Muscle layer of duodenum (tissue), 2 donors: ENCODE measurements around the gene MRPL49.
A peak's percentile ranks its signal among the peaks of the same experiment; 100 is the strongest.

ENCODE experiments used
- H3K27ac ChIP-seq: one replicate; pipeline ENCODE4 v1.7.0; 2013; ENCODE audit warnings: mild to moderate bottlenecking, low read length
- H3K27me3 ChIP-seq: one replicate; pipeline ENCODE4 v1.7.0; 2013; ENCODE audit warnings: low read depth, mild to moderate bottlenecking, control low read depth, low read length
- H3K36me3 ChIP-seq, 2 donors: one replicate each; pipeline ENCODE4 v1.7.0; 2013; ENCODE audit warnings: low read length in 2 of 2, control low read depth in 1 of 2, mild to moderate bottlenecking in 1 of 2; ENCODE audit not compliant: insufficient read depth in 2 of 2, control insufficient read depth in 1 of 2
- H3K4me1 ChIP-seq, 2 donors: one replicate each; pipeline ENCODE4 v1.7.0; 2013; ENCODE audit warnings: low read length in 2 of 2, mild to moderate bottlenecking in 2 of 2, control low read depth in 1 of 2, moderate library complexity in 1 of 2; ENCODE audit not compliant: insufficient read depth in 2 of 2, control insufficient read depth in 1 of 2
- H3K4me3 ChIP-seq, 2 donors: one replicate each; pipeline ENCODE4 v1.7.0; 2013; ENCODE audit warnings: low read length in 2 of 2, low read depth in 1 of 2, mild to moderate bottlenecking in 1 of 2
- H3K9me3 ChIP-seq, 2 donors: one replicate each; pipeline ENCODE4 v1.7.0; 2013; ENCODE audit warnings: low read length in 2 of 2, control low read depth in 1 of 2, mild to moderate bottlenecking in 1 of 2; ENCODE audit not compliant: control insufficient read depth in 1 of 2
- donor health status: healthy.

MRPL49 gene

GRCh38 chr11:65087216-65087615 lies 34.9 kb upstream of the MRPL49 start:
- H3K36me3 ChIP-seq, result peaks cover 10 to 49% of the 10 kb centered on the region in 2 donors

DNA sequence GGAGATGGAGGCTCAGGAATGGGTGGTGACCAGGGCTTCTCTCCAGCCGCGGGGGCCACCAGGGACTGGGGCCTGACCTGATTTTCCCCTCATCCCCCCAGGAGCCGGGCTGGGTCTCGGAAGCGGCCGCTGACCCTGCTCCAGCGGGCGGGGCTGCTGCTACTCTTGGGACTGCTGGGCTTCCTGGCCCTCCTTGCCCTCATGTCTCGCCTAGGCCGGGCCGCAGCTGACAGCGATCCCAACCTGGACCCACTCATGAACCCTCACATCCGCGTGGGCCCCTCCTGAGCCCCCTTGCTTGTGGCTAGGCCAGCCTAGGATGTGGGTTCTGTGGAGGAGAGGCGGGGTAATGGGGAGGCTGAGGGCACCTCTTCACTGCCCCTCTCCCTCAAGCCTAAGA lies 34.3 kb upstream of the MRPL49 start:
- Histone ChIP-seq H3K9me3 (no peaks in the 10 kb centered on the region), H3K4me1 (peaks cover 11 to 19% of the 10 kb centered on the region in 2 donors), H3K36me3 (peaks cover 10 to 49% of the 10 kb centered on the region in 2 donors), H3K27me3 (no peaks in the 10 kb centered on the region), H3K27ac (no peak overlapping the region), H3K4me3 (no peak overlapping the region)

More at GRCh38 chr11:65087216-65087615, 34.9 kb upstream of the MRPL49 start:
- no peak overlapping the region for H3K27ac ChIP-seq
- no peaks in the 10 kb centered on the region for H3K27me3 ChIP-seq
- H3K4me1 ChIP-seq, result peaks cover 11 to 19% of the 10 kb centered on the region in 2 donors
- H3K4me3 ChIP-seq, result no peak overlapping the region
- H3K9me3 ChIP-seq, result no peaks in the 10 kb centered on the region

GRCh38 chr11:65089621-65090020 lies 32.5 kb upstream of the MRPL49 start:
- Histone ChIP-seq H3K9me3 (no peaks in the 10 kb centered on the region), H3K4me3 (no peak overlapping the region), H3K36me3 (peaks cover 10 to 49% of the 10 kb centered on the region in 2 donors), H3K27me3 (no peaks in the 10 kb centered on the region), H3K4me1 (peaks cover 5 to 11% of the 10 kb centered on the region in 2 donors), H3K27ac (no peak overlapping the region)

DNA sequence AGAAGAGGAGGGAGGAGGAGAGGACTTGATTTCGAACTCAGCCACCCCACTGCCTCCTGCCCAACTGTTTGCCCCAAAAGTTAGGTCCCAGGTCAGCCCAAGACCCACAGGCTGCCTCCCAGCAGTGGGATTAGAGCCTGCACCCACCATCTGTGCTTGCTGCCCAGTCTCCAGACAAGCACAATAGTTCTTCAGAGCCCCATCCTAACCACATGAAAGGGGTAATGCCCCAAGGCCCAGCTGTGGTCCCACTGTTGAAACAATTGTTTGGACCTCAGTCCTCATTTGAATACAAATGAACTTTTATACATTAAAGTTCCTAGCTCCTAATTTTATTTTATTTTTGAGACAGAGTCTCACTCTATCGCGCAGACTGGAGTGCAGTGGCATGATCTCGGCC lies 31.5 kb upstream of the MRPL49 start:
- H3K4me1 ChIP-seq, result peaks cover 0 to 3% of the 10 kb centered on the region in 2 donors
- no peaks in the 10 kb centered on the region for H3K27me3 ChIP-seq
- no peak overlapping the region for H3K27ac ChIP-seq

DNA sequence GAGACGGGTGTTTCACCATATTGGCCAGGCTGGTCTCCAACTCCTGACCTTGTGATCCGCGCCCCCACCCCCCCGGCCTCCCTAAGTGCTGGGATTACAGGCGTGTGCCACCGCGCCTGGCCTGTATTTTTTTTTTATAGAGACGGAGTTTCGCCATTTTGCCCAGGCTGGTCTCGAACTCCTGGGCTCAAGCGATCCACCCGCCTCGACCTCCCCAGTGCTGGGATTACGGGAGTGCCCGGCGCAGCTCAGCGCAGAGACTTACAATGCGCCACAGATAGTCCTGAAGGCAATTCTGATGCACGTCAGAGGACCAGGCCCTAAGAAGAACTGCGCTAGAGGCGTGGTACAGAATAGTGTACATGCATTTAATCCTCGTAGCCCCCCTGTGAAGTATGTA lies 26.7 kb upstream of the MRPL49 start:
- H3K36me3 ChIP-seq, result peaks cover 4 to 5% of the 10 kb centered on the region in 2 donors
- no peaks in the 10 kb centered on the region for H3K9me3 ChIP-seq
- peaks cover 5 to 13% of the 10 kb centered on the region in 2 donors for H3K4me1 ChIP-seq
- H3K27me3 ChIP-seq, result no peaks in the 10 kb centered on the region
- peak overlapping the region; percentile 80 for H3K27ac ChIP-seq
- peak overlapping the region; percentile 75 to 91 for H3K4me3 ChIP-seq

More for the DNA sequence above, 31.5 kb upstream of the MRPL49 start:
- H3K36me3 ChIP-seq, result peaks cover 10 to 42% of the 10 kb centered on the region in 2 donors
- H3K4me3 ChIP-seq, result no peak overlapping the region
- H3K9me3 ChIP-seq, result no peaks in the 10 kb centered on the region

DNA sequence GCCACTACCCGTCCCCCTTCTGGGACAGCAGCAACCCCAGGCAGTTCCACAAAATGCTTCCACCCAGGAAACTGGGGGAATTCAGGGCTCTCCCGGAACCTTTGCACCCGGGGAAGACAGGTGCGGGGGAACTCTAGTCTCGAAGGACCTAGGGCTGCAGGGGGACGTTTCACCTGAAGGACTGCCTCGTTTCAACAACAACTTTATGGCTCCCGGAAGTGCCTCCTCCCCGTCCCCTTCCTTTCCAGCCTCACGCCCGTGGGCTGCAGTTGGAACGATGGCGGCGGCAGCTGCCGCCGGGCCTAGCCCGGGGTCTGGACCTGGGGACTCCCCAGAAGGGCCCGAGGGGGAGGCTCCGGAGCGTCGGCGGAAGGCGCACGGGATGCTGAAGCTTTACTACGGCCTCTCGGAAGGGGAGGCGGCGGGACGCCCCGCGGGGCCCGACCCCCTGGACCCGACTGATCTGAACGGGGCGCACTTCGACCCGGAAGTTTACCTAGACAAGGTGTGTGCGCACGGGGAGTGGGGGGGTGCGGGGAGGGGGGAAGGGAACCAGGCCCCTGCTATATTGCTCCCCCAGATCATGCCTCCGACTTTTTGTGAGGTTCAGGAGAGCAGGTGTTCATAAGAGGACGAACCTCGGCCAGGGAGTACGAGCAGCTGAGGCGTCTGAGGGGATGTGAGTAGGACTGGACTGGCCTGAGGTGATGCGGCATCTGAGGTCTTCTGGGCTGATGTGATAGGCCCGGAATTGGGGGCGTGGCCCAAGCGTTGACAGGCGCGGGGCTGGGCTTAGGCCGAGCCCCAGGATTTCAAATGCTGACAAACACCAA lies 25.9 kb upstream of the MRPL49 start, which contains the start of gene VPS51:
Gene VPS51 (plus strand): TSS at position 241 of the 833 bp plus-strand sequence. CDS start 37 bp downstream, at position 278.
- Histone ChIP-seq H3K4me1 (peaks cover 5 to 13% of the 10 kb centered on the region in 2 donors), H3K27ac (peak within 1 kb of the TSS; percentile 80), H3K9me3 (no peaks in the 10 kb centered on the region), H3K4me3 (peak within 1 kb of the TSS; percentile 75 to 91), H3K36me3 (peaks cover 4 to 5% of the 10 kb centered on the region in 2 donors), H3K27me3 (no peaks in the 10 kb centered on the region)

- Histone ChIP-seq H3K27ac (peak overlapping the region; percentile 80), H3K4me3 (peak overlapping the region; percentile 75 to 91), H3K27me3 (no peaks in the 10 kb centered on the region), H3K36me3 (peaks cover 4 to 5% of the 10 kb centered on the region in 2 donors), H3K4me1 (peaks cover 5 to 13% of the 10 kb centered on the region in 2 donors), H3K9me3 (no peaks in the 10 kb centered on the region)
Observed at GRCh38 chr11:65096926-65097325, 25.2 kb upstream of the MRPL49 start.

- peaks cover 4 to 5% of the 10 kb centered on the region in 2 donors for H3K36me3 ChIP-seq
- no peaks in the 10 kb centered on the region for H3K27me3 ChIP-seq
- no peak overlapping the region for H3K27ac ChIP-seq
- H3K4me1 ChIP-seq, result peaks cover 5 to 10% of the 10 kb centered on the region in 2 donors
- no peaks in the 10 kb centered on the region for H3K9me3 ChIP-seq
- no peak overlapping the region for H3K4me3 ChIP-seq
Observed at GRCh38 chr11:65100674-65101350, 21.3 kb upstream of the MRPL49 start.

DNA sequence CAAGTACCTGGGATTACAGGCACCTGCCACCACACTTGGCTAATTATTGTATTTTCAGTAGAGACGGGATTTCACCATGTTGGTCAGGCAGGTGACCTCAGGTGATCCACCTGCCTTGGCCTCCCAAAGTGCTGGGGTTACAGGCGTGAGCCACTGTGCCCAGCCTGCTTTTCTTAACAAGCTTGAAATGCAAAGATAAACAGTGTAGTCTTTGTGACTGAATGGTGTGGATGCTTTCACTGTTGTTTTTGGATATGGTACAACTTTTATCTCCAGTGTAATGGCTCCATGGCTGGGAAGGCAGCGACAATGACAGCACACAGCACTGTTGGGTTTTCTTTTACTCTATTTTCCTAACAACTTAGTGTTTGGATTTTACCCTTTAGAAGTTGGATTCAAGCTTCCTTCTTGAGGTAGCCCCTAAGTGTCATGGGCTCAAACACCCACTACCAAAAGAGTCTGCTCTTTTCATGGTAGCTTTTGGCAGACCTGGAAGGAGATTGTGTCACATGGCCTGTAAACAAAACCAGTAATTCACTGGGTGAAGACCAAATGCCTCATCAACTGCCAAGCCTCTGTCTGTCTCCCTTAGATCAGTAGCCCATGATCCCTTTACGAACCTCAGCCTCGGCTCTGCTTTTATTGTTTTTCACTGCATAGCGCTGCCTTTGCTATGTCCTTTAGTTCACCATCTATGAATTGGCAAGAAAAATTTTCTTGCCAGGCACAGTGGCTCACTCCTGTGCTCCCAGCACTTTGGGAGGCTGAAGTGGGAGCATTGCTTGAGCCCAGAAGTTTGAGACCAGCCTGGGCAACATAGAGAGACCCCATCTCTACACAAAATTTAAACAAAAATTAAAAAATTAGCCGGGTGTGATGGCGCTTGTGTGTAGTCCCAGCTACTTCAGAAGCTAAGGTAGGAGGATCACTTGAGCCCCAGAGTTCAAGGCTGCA lies 19.7 kb upstream of the MRPL49 start:
- Histone ChIP-seq H3K36me3 (peaks cover 5 to 10% of the 10 kb centered on the region in 2 donors), H3K4me3 (no peak overlapping the region), H3K27me3 (no peaks in the 10 kb centered on the region), H3K9me3 (no peaks in the 10 kb centered on the region), H3K4me1 (peaks cover 0 to under 1% of the 10 kb centered on the region in 2 donors), H3K27ac (no peak overlapping the region)

DNA sequence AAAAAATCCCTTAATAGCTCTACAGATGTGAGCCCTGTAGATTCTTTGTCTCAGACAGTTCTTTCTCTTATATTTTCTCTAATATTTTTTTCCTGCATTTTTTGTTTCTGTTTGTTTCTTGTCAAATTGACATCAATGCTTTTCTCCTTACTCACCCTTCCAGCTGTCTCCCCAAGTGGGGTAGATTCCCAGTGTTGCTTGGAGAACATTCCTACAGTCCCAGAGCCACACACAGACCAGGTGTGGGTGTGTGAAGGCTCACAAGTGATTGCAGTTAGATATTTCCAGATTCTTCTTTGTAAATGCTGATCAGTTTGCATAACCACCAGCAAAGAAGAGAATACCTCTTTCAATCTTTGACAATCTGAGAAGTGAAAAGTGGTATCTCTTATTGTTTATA lies 18.6 kb upstream of the MRPL49 start:
- no peak overlapping the region for H3K27ac ChIP-seq
- H3K36me3 ChIP-seq, result peaks cover under 1 to 18% of the 10 kb centered on the region in 2 donors
- H3K27me3 ChIP-seq, result no peaks in the 10 kb centered on the region
- H3K9me3 ChIP-seq, result no peaks in the 10 kb centered on the region
- H3K4me3 ChIP-seq, result no peak overlapping the region
- H3K4me1 ChIP-seq, result no peaks in the 10 kb centered on the region
